Transverse colon (tissue), 4 donors: ENCODE measurements around the gene LGR6. TPM values are rescaled to one million over a fixed set of nuclear protein-coding genes. Genes with fewer than 3 reads are reported as not detected.
"Not testable (repeated sequence)": the region's sequence is repeated elsewhere in the genome, so short reads cannot be mapped to it uniquely, and the experiment has no call there.

Experiments used
- DNase-seq: peaks from one replicate; pipeline ENCODE4 v3.0.0-alpha.2; 2019
- H3K27ac ChIP-seq, 4 donors: fragments of 200-600 bp; sonication (generic); 2 replicates each; pipeline ENCODE4 v1.5.1; 2016 to 2018; ENCODE audit warnings: inconsistent platforms in 4 of 4
- H3K27me3 ChIP-seq: fragments of 200-600 bp; sonication (generic); 2 replicates; pipeline ENCODE4 v1.5.1; 2017; ENCODE audit warnings: inconsistent platforms
- H3K36me3 ChIP-seq, 4 donors: fragments of 200-600 bp; sonication (generic); 2 replicates each; pipeline ENCODE4 v1.5.1; 2017 to 2019; ENCODE audit warnings: inconsistent platforms in 4 of 4
- H3K4me1 ChIP-seq, 4 donors: fragments of 200-600 bp; sonication (generic); 2 replicates each; pipeline ENCODE4 v1.5.1; 2017 to 2020; ENCODE audit warnings: inconsistent platforms in 4 of 4
- H3K4me3 ChIP-seq, 4 donors: fragments of 200-600 bp; sonication (generic); 1 replicate in 1 of 4; 2 replicates in 3 of 4; pipeline versions ENCODE4 v1.5.1 to v1.6.1; 2017 to 2019; ENCODE audit warnings: inconsistent platforms in 4 of 4
- H3K9me3 ChIP-seq, 2 donors: fragments of 200-600 bp; sonication (generic); 2 replicates each; pipeline ENCODE4 v1.5.1; 2017 to 2019; ENCODE audit warnings: inconsistent platforms in 2 of 2
- EP300 ChIP-seq: sonication (generic); formaldehyde crosslinking; IDR thresholded peaks from one replicate; pipeline ENCODE4 v1.6.1; 2017; ENCODE audit warnings: antibody characterized with exemption, low read depth
- POLR2A ChIP-seq: fragments of 450-650 bp; IDR thresholded peaks from one replicate; pipeline ENCODE4 v1.6.1; 2016; ENCODE audit warnings: antibody characterized with exemption, mild to moderate bottlenecking, moderate library complexity
- POLR2AphosphoS5 ChIP-seq, 3 donors: sonication (generic); formaldehyde crosslinking; IDR thresholded peaks; one replicate each; pipeline ENCODE4 v1.6.1; 2016; ENCODE audit warnings: antibody characterized with exemption in 3 of 3
- WGBS, 2 donors: methylation state at CpG; one replicate each; pipeline ENCODE4 v1.1.5; 2018; ENCODE audit warnings: low coverage in 1 of 2; 5-methylcytosine and 5-hydroxymethylcytosine counted together
- in situ Hi-C, 4 donors: fragments of 200-750 bp; cut with MboI; loops; one replicate each; pipeline versions ENCODE4 v1.15.0 to v1.15.1; 2017; ENCODE audit warnings: low sequenced_read_pairs in 3 of 4, low pct_ligation_motif_present in 1 of 4, low pct_unique_long_range_greater_than_20kb in 1 of 4
- intact Hi-C: fragments of 100-400 bp; cut with DNase I; formaldehyde crosslinking; loops from one replicate; pipeline ENCODE4 v1.15.1; 2023; ENCODE audit warnings: low total_unique reads
- total RNA-seq, 4 donors: library from RNA; depleted of rRNA; stranded (reverse); fragments of >200 nt; gene quantifications; one replicate each; pipeline ENCODE4 v1.1.0, GENCODE V29; 2016
- TF ChIP-seq, protein P1 (sequence below), 5 experiments: fragments of 200-600 bp in 3 of 5; fragments of 450-650 bp in 2 of 5; sonication (generic) in 3 of 5; IDR thresholded peaks; 1 replicate in 2 of 5; 2 replicates in 3 of 5; pipeline ENCODE4 v1.5.1; 2016 to 2017; ENCODE audit warnings: antibody characterized with exemption in 5 of 5, inconsistent platforms in 3 of 5, mild to moderate bottlenecking in 2 of 5, moderate library complexity in 1 of 5

LGR6 gene
- total RNA-seq, 4 donors from 2014 or later = 0.41 to 1.6 TPM; not detected in 2

DNA sequence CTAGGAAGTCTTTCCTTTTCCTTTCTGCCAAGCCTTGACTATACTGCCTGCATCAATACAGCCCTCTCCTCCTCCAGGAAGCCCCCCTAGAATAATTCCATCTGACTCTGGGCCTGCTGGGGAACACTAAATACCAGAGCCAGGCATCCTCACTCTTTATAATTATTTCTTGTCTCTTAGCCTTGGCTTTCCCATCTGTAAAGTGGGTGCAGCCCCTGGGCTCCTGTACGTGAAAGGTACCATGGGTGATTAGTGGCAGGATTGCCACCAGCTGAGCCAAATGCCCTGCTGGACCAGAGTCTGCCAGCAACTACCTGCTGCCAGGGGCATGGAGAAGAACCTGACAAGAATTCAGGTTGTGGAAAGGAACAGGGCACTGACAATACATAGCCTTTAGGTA, 58.7 kb downstream of the LGR6 start:
- Histone ChIP-seq H3K36me3 (no peaks in the 10 kb centered on the region), H3K4me1 (no peaks in the 10 kb centered on the region), H3K9me3 (no peaks in the 10 kb centered on the region), H3K27ac (no peak overlapping the region), H3K4me3 (no peak overlapping the region), H3K27me3 (no peaks in the 10 kb centered on the region)
- in situ Hi-C loops = no loop called here
- intact Hi-C loops = no loop called here
- no peak for DNase-seq
- 90 to 100% methylated on average over 1 of the region's 1 CpG for WGBS, 2 donors
- TF ChIP-seq POLR2AphosphoS5 (IDR thresholded peaks at IDR 0.05) (no peak), EP300 (no peak), POLR2A (no peak)
- TF ChIP-seq, protein P1, sequence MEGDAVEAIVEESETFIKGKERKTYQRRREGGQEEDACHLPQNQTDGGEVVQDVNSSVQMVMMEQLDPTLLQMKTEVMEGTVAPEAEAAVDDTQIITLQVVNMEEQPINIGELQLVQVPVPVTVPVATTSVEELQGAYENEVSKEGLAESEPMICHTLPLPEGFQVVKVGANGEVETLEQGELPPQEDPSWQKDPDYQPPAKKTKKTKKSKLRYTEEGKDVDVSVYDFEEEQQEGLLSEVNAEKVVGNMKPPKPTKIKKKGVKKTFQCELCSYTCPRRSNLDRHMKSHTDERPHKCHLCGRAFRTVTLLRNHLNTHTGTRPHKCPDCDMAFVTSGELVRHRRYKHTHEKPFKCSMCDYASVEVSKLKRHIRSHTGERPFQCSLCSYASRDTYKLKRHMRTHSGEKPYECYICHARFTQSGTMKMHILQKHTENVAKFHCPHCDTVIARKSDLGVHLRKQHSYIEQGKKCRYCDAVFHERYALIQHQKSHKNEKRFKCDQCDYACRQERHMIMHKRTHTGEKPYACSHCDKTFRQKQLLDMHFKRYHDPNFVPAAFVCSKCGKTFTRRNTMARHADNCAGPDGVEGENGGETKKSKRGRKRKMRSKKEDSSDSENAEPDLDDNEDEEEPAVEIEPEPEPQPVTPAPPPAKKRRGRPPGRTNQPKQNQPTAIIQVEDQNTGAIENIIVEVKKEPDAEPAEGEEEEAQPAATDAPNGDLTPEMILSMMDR (IDR thresholded peaks at IDR 0.05) = no peak

DNA sequence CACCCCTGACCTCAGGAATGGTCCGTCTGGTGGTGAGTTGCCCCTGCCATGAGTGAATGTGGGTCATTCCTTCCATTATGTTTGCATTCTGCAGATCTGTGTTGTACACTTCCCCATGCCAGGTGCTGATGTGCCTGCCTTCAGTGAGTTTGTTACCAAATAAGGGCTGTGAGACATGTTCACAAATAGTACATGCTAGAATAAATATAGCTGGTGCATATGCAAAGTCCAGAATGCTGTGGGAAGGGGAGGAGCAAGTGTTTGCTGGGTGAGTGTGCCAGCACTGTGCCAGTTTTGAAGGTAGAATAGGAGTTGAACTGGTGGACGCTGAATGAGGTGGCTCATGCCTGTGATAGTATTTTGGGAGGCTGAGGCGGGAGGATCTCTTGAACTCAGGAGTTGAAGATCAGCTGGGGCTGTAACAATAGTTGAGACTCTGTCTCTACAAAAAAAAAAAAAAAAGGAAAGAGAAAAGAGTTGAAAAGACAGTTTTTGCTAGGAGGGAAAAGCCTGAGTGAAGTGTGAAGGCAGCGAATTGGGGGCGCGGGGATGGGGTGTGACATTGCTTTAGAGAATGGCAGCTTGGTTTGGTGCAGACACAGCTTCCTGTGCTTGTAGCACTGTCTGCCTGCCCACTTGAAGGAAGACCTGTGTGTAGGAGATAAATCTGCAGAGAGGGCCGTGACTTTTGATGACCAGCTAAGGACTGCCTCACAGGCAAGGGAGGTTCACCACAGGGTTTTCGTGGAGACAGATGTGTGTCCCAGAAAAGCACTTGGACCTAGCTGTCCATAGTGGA, 61.1 kb downstream of the LGR6 start:
- 80 to 82% methylated on average over 2 to 8 of the region's 8 CpGs for WGBS, 2 donors
- intact Hi-C loops = no loop called here

DNA sequence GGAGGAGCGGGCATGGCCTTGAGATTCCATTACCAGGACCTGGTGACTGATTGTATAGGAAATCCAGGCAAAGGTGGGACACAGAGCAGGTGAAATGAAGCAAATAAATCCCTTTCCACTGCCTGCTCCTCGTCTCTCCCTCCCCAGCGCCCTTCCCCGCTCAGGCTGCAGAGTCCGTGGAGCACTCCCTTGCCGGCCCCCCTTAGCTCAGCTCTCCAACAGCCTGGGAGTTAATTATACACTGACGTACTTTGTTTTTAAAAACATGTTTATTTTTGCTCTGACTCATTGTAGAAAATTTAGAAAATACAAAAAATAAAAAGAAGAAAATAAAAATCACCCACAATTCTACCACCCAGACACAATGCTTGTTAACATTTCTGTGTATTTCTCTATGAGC, 61.7 kb downstream of the LGR6 start:
- intact Hi-C loops (no loop called here), in situ Hi-C loops (no loop called here)
- Histone ChIP-seq H3K9me3 (no peaks in the 10 kb centered on the region), H3K36me3 (no peaks in the 10 kb centered on the region), H3K4me3 (no peak overlapping the region), H3K4me1 (no peaks in the 10 kb centered on the region), H3K27me3 (peaks cover 3% of the 10 kb centered on the region), H3K27ac (no peak overlapping the region)
- DNase-seq = no peak
- TF ChIP-seq POLR2AphosphoS5 (IDR thresholded peaks at IDR 0.05) (no peak), EP300 (no peak), POLR2A (no peak)
- TF ChIP-seq, protein P1 (IDR thresholded peaks at IDR 0.05) = no peak
- 85% methylated on average over 6 to 7 of the region's 7 CpGs for WGBS, 2 donors

More for the DNA sequence above, 61.1 kb downstream of the LGR6 start:
- Histone ChIP-seq H3K4me3 (no peak overlapping the region), H3K4me1 (no peaks in the 10 kb centered on the region), H3K36me3 (no peaks in the 10 kb centered on the region), H3K27me3 (no peaks in the 10 kb centered on the region), H3K9me3 (no peaks in the 10 kb centered on the region), H3K27ac (no peak overlapping the region)
- no peak for DNase-seq
- in situ Hi-C loops = no loop called here
- TF ChIP-seq, protein P1 (IDR thresholded peaks at IDR 0.05) = no peak
- TF ChIP-seq POLR2A (no peak), POLR2AphosphoS5 (IDR thresholded peaks at IDR 0.05) (no peak), EP300 (no peak)

DNA sequence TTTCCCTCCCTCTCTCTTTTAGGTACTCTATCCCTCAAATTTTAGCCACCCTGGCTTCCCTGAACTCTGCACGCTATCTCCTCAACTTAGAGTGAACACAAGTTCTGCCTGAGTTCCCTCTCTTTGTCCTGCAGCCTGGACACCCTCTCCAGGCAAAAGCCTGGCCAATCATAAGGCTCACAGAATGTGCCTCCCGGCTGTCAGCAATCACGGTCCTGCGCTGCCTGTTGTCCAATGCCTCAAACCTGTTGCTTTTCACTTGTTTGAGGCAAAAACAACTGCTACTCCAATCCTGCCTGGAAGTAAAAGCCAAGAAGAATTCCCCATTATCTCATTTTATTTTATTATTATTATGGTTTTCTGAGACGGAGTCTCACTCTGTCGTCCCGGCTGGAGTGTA, 66.1 kb downstream of the LGR6 start:
- Histone ChIP-seq H3K4me1 (no peaks in the 10 kb centered on the region), H3K27me3 (peaks cover 8% of the 10 kb centered on the region), H3K36me3 (no peaks in the 10 kb centered on the region), H3K27ac (no peak overlapping the region), H3K9me3 (no peaks in the 10 kb centered on the region), H3K4me3 (no peak overlapping the region)
- intact Hi-C loops (no loop called here), in situ Hi-C loops (no loop called here)
- no peak for DNase-seq
- TF ChIP-seq, protein P1 (IDR thresholded peaks at IDR 0.05) = no peak
- TF ChIP-seq POLR2A (no peak), EP300 (no peak), POLR2AphosphoS5 (IDR thresholded peaks at IDR 0.05) (no peak)
- 66 to 83% methylated on average over 5 to 7 of the region's 7 CpGs for WGBS, 2 donors

DNA sequence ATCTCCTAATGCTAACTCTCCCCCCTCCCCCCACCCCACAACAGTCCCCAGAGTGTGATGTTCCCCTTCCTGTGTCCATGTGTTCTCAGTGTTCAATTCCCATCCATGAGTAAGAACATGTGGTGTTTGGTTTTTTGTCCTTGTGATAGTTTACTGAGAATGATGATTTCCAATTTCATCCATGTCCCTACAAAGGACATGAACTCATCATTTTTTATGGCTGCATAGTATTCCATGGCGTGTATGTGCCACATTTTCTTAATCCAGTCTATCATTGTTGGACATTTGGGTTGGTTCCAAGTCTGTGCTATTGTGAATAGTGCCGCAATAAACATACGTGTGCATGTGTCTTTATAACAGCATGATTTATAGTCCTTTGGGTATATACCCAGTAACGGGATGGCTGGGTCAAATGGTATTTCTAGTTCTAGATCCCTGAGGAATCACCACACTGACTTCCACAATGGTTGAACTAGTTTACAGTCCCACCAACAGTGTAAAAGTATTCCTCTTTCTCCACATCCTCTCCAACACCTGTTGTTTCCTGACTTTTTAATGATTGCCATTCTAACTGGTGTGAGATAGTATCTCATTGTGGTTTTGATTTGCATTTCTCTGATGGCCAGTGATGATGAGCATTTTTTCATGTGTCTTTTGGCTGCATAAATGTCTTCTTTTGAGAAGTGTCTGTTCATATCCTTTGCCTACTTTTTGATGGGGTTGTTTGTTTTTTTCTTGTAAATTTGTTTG, 67.8 kb downstream of the LGR6 start:
- in situ Hi-C loops = not testable (repeated sequence)

More for the DNA sequence above, 67.8 kb downstream of the LGR6 start:
- DNase-seq, H3K4me1 ChIP-seq, H3K4me3 ChIP-seq, H3K36me3 ChIP-seq, intact Hi-C loops, H3K9me3 ChIP-seq, H3K27ac ChIP-seq: not testable (repeated sequence)
- WGBS, 2 donors = 89 to 94% methylated on average over 1 to 4 of the region's 4 CpGs
- peaks cover 12% of the 10 kb centered on the region for H3K27me3 ChIP-seq
